Left colon (tissue), 2 donors: ENCODE results near the gene ALG14. TPM values are rescaled to one million over a fixed set of nuclear protein-coding genes. Genes with fewer than 3 reads are reported as not detected.
"Not testable (repeated sequence)": the region's sequence is repeated elsewhere in the genome, so short reads cannot be mapped to it uniquely, and the experiment has no call there.

ENCODE experiments used
- ATAC-seq: fragments of 200-7000 bp; cut with Tn5 transposase; one replicate; pipeline ENCODE4 v1.9.1; 2020; ENCODE audit warnings: mild to moderate bottlenecking, moderate library complexity
- DNase-seq, 2 donors: peaks; one replicate each; pipeline ENCODE4 v3.0.0-alpha.2; 2020
- intact Hi-C, 2 donors: fragments of 100-400 bp; cut with DNase I in 1 of 2; cut with micrococcal nuclease in 1 of 2; formaldehyde crosslinking; loops; one replicate each; pipeline versions ENCODE4 v1.11.2 to v1.14.0; 2022; cut with DNase I, micrococcal nuclease
- total RNA-seq, 2 donors: library from RNA; stranded (reverse); fragmentation: NEBNext Ultra II Directional; extraction: Animal tissue kit (Norgen Biotek cat#: 25700); gene quantifications; one replicate each; pipeline ENCODE4 v1.2.1, GENCODE V29; 2021
- donor health status: DM: no; HTN: no; CAD: no.
- donor health status: DM: yes; HTN: yes; CAD: no.

Gene ALG14
- total RNA-seq, 2 donors from 2014 or later: 9.8 to 13.9 TPM

DNA sequence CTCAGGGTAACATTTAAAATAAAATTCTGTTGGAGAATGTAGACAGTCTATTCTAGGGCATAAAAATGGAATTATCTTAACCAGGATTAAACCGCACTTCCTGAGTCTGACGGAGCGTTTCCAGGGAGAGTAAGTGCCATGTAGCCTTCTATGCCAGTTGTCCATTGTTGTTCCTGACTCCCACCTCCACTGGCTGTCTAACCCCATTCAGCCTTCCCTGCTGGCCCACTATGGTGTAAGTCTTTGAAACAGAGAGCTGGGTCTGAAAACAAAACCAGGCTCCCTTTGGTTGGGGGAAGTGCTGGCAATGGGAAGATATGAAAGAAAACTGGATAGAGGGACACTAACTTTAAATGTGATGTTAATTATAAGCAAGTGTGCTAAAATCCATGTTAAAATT lies 74.6 kb downstream of the ALG14 start:
- DNase-seq (no peak), ATAC-seq (no peak)
- intact Hi-C loops: loop anchor here in 1 of 2 donors (10.0 kb wide), 1 partner anchor 53 kb away; no protein-coding TSS in a partner anchor

DNA sequence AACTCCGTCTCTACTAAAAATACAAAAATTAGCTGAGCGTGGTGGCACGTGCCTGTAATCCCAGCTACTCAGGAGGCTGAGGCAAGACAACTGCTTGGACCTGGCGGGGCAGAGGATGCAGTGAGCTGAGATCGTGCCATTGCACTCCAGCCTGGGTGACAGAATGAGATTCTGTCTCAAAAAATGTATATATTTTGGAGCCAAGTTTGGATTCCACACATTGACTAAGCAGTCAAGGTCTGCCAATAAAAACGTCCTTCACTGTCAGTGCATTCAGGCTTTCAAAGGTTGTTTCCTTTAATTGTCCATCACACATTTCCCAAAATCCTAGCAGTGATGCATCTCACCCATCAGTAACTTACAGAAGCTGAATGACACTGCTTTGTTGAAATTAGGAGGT lies 77.2 kb downstream of the ALG14 start:
- not testable (repeated sequence) for ATAC-seq, DNase-seq
- intact Hi-C loops: loop anchor here in 1 of 2 donors (10.0 kb wide), 1 partner anchor 51 kb away; no protein-coding TSS in a partner anchor

DNA sequence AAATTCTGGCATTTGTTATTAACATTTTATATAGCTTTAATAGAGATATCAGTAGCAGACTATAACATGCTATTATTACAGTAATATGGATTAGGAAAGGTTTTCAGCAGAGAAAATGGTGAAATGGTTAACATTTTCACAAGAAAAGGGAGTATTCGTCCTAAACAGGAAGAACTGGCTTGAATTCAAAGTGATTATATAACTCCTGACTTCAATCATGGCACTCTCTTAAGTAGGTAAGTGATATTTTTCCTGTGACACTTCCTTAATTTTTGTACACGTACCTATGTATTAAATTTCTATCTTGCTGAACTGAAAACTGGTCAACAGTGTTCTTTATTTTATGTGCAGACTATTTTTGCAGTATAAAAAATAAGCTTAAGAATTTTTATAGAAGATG lies 77.9 kb downstream of the ALG14 start:
- no peak for DNase-seq
- intact Hi-C loops: loop anchor here in 1 of 2 donors (10.0 kb wide), 1 partner anchor 50 kb away; no protein-coding TSS in a partner anchor
- peak; percentile 49 for ATAC-seq

DNA sequence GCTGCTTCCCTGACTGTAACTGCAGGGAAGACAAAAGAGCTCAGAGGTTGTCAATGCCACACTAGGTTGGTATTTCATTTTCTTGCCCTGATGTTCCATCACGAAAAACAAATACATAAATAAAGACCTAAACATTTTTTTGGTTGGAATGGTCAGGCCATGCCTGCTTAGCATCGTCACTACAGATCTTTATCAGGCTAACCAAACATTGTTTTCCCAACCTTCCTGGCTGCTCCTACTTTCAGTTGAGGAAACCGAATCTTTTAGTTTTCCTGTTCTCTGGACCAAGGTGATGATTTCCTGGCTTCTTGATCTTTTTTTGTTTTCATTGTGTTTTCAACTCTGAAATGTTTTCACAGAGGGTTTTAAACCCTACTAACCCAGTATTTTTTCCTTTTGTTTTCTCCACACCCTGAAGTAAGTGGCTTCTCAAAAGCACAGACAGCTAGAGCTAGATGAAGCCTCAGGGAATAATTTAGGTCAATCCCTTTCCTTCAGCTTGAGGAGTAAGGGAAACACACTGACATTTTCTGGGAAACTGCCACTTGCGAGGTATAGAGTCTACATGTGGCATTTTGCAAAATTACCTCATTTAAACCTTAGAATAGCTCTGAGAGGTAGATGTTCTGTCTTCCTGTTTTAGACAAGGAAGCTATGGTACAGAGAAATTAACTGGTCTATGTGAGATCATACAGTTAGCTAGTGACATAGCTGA lies 78.7 kb downstream of the ALG14 start:
- intact Hi-C loops: loop anchor here in 1 of 2 donors (10.0 kb wide), 1 partner anchor 49 kb away; no protein-coding TSS in a partner anchor
- ATAC-seq (peak; percentile 58), DNase-seq (no peak)

DNA sequence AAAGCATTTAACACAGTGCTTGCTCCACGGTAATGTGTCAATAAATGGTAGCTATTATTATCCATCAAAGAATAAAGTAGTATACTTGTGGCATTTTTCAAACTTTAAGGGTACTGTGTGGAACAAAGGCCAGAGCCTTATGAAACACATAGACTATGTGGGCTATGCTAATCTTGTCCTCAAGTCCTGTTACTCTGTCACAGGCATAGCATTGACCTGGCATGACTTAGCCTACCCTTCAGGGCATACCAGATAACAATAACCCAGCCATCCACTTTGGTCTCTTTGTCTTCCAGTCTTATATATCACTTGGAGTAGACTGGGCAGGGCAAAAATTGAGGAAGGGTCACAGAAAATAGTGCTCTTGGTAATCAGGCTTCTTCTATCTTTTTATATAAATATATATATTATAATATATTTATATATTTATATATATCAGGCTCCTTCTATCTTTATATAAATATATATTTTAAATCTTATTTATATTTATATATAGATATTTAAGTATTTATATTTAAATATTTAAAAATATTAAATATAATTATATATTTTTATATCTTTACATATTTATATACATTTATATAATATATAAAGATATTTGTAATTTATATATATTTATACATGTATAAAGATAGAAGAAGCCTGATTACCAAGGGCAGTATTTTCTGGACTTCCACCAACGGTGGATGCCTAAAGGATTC lies 79.7 kb downstream of the ALG14 start:
- ATAC-seq: no peak
- intact Hi-C loops: loop anchor here in 1 of 2 donors (10.0 kb wide), 1 partner anchor 48 kb away; no protein-coding TSS in a partner anchor
- DNase-seq: no peak

DNA sequence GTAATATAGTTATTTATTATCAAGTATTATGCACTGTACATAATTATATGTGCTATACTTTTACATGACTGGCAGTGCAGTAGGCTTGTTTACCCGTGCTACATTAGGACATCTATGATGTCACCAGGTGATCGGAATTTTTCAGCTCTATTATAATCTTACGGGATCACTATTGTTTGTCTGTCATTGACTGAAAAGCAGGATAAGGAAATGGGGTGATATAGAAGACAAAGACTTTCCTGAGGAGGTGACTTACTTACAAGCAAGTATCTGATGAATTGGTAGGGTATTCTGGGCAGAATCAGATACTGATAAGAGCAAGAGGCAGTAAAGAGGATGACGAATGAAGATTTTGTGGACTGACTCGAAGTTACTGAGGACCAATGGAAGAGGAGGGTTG lies 80.6 kb downstream of the ALG14 start:
- intact Hi-C loops: loop anchor here in 1 of 2 donors (10.0 kb wide), 1 partner anchor 47 kb away; no protein-coding TSS in a partner anchor
- no peak for DNase-seq
- ATAC-seq: no peak

DNA sequence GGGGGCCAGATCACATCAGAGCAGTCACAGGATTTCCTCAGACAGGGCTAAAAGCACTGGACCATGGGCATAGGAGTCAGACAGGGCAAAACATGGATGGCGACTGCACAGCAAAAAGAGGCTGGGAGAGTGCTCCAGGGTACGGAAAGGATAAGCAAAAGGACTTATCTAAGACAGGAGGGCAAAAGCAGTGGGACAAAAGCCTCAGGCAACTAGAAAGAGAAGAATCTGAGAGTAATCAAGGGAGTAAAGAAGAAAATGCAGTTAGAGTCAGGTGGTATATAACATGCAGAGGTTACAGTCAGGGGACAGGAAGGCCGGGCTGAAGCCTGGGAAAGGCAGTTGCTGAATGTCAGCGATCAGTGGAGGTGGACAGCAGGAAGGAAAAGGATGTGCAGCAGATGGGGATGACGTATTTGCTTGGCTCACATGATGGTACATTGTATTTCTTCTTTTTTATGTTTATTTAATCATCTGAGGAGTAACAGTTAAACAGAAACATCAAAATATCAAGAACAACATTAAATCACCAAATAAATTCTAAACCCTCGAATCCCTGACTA lies 82.8 kb downstream of the ALG14 start:
- ATAC-seq (no peak), DNase-seq (no peak)
- intact Hi-C loops: loop anchor here in 1 of 2 donors (10.0 kb wide), 1 partner anchor 45 kb away; no protein-coding TSS in a partner anchor

DNA sequence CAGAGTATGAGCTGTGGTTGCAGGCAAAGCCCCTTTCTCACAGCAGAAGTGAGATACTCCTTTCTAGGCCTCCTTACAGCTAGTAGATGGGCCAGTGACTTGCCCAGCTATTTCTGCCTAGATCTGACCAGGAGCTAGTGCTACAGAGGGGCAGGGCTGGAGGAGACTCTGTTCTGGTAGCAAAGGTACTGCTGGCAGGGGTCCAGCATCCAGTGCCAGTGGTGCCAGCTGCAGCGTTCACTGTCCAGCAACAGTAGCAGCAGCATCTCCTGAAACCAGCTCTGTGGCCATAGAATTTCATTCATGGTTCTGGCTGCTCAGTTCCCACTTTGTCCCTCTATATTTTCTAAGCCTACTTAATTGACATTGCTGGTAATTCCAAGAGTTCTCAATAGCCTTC lies 83.4 kb downstream of the ALG14 start:
- intact Hi-C loops: no loop called here
- ATAC-seq: peak; percentile 64
- DNase-seq: peak in 1 of 2 donors; percentile 59

DNA sequence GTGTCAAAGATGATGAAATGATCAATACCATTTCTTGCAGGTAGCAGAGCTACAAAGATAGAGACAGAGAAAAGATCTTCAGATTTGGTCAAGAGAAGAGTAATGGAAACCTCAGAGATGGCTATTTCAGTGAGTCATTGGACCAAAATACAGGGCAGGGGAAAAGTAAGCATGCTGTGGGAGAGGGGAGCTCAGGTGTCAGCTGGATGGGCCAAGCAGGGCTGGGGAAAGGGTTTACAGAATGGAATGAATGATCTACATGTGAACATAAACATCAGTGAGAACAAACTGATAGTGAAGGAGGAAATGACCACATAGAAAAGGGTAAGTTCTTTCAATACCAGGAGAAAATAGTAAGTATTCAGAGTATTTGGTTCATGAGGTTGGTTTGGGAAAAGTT lies 84.4 kb downstream of the ALG14 start:
- no peak for ATAC-seq

DNA sequence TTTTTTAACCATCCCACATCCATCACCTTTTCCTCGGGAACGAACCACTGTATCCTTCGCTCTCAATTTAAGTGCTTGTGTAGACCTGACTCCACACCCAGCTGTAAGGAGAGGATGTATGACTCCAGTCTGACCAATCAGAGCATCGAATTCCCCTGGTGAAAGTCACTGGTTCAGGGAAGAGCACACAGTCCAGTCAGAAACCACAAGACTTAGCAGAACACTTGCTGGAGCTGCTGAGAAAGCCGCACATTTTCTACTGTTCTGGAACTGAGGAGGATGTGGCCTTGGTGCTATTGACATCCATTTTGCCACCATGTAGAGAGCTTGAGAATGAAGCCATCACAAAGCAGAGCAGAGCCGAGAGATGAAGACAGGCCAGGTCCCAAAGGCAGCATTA lies 86.0 kb downstream of the ALG14 start:
- intact Hi-C loops: no loop called here
- DNase-seq: no peak
- ATAC-seq: no peak

More for the DNA sequence above, 84.4 kb downstream of the ALG14 start:
- DNase-seq: no peak
- intact Hi-C loops: no loop called here

DNA sequence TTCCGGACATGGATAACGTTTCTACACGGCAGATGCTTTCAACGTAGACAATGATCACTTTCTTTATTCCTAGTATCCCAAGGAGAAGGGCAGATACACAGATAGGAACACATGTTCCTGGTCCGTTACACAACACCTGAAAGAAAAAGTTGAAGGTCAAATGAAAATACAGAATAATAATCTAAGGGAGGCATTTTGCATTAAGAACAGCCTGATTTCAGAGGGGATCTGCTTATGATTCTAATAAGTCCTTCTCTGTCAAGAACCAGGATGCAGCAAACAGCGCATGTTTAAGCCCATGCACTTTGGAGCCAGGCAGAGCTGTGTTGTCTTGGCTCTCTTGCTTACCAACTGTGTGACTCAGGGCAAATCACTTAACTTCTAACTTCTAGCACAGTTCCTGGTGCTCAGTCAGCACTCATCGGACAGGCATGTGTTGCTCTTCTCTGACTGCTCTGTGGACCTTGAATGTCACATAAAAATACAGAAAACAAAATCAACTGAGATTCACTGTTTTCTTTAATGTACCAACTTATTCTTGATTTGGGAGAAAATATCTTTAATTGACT lies 89.5 kb downstream of the ALG14 start:
- intact Hi-C loops: no loop called here
- DNase-seq (peak in 1 of 2 donors; percentile 52), ATAC-seq (peak; percentile 83)

DNA sequence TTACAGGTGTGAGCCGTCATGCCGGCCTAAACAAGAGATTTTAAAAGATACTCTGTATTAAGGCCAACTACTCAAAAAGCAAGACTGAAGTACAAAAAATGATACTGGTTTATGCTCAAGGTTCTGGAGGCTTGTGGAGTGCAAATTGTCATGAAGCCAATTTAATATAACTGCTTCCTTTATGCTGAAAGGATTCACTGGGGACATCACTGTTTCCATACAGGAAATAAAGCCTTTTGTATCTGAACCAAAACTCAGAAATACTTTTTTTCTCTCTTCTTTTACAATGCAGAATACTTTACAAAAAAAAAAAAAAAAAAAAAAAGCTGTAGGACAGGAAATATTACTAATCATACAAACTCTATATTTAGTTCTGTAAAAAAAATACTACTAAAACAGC lies 90.4 kb downstream of the ALG14 start:
- ATAC-seq (no peak), DNase-seq (no peak)
- intact Hi-C loops: no loop called here

DNA sequence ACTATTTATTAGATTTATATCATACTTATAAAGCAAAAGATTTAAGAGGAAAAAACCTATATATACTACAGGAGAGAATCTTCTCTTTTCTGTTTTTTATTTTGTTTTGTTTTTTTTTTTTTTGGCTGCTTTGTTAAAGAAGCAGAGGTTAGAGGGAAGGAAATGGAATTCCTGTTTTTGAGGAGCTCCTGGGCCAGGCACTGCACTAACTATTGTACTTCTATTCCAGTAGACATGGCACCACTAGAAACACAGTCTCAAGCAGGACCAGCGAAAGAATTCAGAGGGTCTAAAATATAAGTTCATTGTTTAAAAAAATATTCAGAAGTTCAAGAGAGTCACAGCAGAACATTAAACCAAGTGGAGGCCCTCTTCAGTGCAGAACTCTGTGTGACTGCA lies 91.2 kb downstream of the ALG14 start:
- ATAC-seq (no peak), DNase-seq (no peak)
- intact Hi-C loops: no loop called here

DNA sequence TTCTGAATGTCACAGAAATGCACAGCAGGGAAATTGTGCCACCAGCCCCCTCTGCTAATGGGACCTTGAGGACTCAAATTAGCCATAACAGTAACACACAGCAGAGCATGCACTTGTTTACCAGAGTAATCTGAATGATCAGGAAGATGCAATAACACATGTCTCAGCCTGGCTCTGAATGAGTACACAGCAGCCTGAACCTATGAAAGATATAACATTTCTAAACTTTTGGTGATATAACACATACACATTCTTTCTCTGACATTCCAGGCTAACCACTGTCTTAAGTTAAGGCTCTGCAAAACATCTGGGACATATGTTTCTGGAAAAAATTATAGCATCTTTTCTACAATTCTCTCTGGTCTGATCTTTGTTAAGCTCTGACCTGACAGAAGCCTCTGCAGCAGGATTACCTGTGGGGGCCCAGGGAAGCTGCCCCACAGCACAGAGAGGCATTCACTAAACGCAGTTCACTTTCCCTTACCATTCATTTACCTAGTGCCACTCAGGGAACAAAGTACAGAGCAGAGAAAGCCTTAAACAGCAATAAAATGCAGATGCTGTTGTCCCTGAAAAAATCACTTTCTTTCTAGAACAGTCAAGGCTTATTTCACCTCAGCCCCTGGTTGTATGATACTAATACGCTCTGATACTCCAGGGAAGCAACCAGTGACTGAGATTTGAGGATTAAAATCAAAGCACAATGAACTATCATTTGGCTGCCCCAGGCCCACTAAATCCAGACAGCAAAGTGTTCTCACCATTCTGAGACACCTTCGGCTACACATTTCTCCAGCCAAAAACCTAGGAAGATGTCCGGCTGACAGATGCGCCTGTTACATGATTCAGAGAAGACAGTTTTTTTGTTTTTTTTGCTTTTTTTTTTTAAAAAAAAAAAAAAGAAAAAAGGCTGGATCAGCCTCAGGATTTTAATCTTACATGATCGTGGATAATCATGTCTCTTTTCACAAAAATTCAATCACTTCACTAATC lies 91.9 kb downstream of the ALG14 start:
- intact Hi-C loops: no loop called here
- DNase-seq: no peak

DNA sequence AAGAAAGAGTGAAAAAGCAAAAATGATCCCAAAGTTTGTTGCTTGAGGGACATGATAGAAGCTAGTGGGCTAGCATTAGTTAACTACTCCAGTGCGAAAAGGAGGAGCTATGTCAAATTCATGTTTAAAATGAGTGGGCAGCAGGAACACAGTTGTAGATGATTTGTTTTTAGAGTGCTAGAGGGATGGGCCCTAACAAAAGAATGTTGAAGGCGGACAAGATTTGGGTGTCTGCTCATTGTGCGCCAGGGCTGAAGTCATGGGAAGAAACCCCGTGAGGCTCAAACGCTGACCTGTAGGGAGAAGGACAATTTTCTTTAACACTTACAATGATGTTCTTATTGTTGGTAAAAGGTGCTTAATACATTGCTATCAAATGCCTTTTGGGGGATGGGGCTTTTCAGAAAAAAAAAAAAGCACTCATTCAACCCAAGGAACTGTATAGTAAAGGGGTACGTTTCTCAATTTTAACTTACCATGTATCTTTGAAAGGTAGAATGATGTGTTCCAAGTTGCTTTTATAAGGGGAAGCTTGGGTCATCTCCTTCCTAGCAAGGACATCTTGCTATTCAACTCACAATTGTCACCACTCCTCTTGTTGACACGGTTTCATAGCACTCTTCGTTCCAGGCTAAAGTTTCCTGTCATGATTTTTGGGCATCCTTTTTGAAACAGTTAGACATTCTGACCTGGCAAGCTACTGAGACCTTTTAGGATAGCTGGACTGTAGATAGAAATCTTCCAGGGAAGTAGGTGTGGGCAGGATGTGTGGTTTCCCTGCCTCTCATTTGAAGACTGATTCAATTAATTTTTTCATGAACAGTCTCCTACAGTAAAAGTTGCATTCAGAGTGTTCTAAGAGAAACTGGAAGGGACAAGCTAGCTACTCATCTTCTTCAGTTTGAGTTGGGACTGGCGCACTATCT lies 92.8 kb downstream of the ALG14 start:
- intact Hi-C loops: no loop called here
- ATAC-seq (peak; percentile 5), DNase-seq (no peak)

More for the DNA sequence above, 91.9 kb downstream of the ALG14 start:
- ATAC-seq: peak; percentile 80

DNA sequence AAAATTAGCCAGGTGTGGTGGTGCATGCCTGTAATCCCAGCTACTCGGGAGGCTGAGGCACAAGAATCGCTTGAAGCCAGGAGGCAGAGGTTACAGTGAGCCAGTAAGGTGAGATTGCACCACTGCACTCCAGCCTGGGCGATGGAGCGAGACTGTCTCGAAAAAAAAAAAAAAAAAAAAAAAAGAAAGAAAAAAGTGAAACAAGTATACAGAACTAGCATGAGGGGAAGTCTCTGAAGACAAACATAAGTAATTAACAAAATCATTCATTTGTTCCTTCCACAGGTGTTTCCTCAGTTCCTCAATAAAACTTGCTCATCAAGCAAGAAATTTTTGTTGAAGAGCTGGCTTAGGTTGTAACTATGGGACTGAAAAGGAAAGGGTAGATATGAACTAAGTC lies 93.6 kb downstream of the ALG14 start:
- DNase-seq (no peak), ATAC-seq (no peak)
- intact Hi-C loops: no loop called here

DNA sequence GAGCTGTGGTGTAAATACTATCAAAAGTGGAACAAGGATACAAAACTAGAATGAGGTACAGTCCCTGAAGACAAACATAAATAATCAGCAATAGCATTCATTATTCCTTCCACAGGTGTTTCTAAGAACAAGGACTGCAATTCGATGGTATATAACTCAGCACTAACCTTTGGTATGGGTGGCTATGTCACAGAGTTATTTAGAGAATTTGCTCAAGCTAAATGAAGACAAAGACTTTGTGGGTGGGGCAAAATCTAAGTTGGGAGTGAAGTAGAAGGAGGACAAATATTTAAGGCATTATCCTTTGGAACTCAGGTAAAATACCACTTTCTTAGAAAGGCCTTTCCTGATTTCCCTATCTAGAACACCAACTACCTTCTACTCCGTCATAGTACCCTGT lies 94.3 kb downstream of the ALG14 start:
- ATAC-seq (peak; percentile 60), DNase-seq (no peak)
- intact Hi-C loops: no loop called here
